Chondrocyte (in vitro differentiated cells): Measurements from ENCODE around the gene AAK1. TPM values are rescaled to one million over a fixed set of nuclear protein-coding genes. Genes with fewer than 3 reads are reported as not detected.

Experiments
- DNase-seq: peaks from one replicate; pipeline ENCODE4 v3.0.0; 2021; ENCODE audit warnings: mixed read lengths, low spot score
- H3K27ac Mint-ChIP-seq: one replicate; pipeline ENCODE4 v1.8.0; 2021; ENCODE audit warnings: mild to moderate bottlenecking, moderate library complexity, mixed read lengths; ENCODE audit not compliant: unreplicated experiment
- H3K27me3 Mint-ChIP-seq: 2 replicates; pipeline ENCODE4 v1.8.0; 2021; ENCODE audit warnings: low read depth, mixed read lengths
- H3K36me3 Mint-ChIP-seq: 2 replicates; pipeline ENCODE4 v1.8.0; 2021; ENCODE audit warnings: low read depth, mixed read lengths
- H3K4me1 Mint-ChIP-seq: 2 replicates; pipeline ENCODE4 v1.8.0; 2021; ENCODE audit warnings: low read depth, mild to moderate bottlenecking, mixed read lengths
- H3K4me3 Mint-ChIP-seq: one replicate; pipeline ENCODE4 v1.8.0; 2021; ENCODE audit warnings: mild to moderate bottlenecking, moderate library complexity, mixed read lengths; ENCODE audit not compliant: unreplicated experiment
- H3K9me3 Mint-ChIP-seq: 2 replicates; pipeline ENCODE4 v1.8.0; 2021; ENCODE audit warnings: low read depth, mixed read lengths
- total RNA-seq: library from RNA; stranded (reverse); gene quantifications from 3 replicates; pipeline ENCODE4 v1.2.1, GENCODE V29; 2021
- TF ChIP-seq, protein P1 (sequence below): fragments of 200-600 bp; sonication (generic); IDR thresholded peaks from 2 replicates; pipeline ENCODE4 v1.5.0; 2021; ENCODE audit warnings: antibody characterized with exemption, mild to moderate bottlenecking, moderate library complexity

AAK1 gene
- total RNA-seq, 1 donor from 2014 or later, result 97.2 TPM

DNA sequence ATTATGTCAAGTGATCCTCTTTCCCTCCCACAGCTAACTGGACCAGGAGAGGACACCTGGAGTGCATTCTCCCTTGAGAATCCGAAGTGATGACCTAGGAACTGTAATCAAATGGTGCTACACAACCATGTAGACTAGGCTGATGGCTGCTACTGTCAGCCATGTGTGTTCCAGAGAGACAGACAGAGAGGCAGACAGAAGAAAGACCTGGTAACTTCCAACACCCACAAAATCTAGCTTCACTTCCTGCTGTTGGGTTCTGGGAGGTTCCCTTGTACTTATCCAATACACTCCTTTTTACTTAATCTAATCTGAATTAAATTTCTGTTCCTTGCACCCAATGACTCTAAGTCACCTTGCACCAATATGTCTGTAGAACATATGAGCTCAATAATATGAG is 72.3 kb downstream of the AAK1 start:
- DNase-seq, result no peak
- Mint-ChIP-seq H3K4me1 (peaks cover 77% of the 10 kb centered on the region), H3K9me3 (no peaks in the 10 kb centered on the region), H3K36me3 (peaks cover 2% of the 10 kb centered on the region), H3K4me3 (no peak overlapping the region), H3K27ac (no peak overlapping the region), H3K27me3 (no peaks in the 10 kb centered on the region)
- TF ChIP-seq, protein P1, sequence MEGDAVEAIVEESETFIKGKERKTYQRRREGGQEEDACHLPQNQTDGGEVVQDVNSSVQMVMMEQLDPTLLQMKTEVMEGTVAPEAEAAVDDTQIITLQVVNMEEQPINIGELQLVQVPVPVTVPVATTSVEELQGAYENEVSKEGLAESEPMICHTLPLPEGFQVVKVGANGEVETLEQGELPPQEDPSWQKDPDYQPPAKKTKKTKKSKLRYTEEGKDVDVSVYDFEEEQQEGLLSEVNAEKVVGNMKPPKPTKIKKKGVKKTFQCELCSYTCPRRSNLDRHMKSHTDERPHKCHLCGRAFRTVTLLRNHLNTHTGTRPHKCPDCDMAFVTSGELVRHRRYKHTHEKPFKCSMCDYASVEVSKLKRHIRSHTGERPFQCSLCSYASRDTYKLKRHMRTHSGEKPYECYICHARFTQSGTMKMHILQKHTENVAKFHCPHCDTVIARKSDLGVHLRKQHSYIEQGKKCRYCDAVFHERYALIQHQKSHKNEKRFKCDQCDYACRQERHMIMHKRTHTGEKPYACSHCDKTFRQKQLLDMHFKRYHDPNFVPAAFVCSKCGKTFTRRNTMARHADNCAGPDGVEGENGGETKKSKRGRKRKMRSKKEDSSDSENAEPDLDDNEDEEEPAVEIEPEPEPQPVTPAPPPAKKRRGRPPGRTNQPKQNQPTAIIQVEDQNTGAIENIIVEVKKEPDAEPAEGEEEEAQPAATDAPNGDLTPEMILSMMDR, result no peak

DNA sequence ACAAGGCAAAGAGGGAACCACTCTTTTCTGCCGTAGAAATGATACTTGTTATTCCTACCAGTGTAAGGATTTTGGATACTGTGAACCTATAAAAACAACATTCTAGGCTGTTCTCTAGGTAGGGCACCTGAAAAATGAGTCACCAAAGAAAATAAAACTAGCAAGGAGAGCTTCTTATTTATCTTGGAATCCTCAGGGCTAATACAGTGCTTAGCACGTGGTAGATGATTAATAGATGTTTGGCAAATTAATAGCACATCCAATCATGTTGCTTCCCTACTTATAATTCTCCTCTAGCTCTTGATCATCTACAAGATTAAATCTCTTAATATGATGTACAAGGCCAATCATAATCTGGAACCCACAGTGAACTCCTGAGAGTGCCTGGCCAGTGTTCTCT is 73.1 kb downstream of the AAK1 start:
- Mint-ChIP-seq H3K36me3 (peaks cover 2% of the 10 kb centered on the region), H3K4me3 (no peak overlapping the region), H3K27ac (no peak overlapping the region), H3K27me3 (no peaks in the 10 kb centered on the region), H3K9me3 (no peaks in the 10 kb centered on the region), H3K4me1 (peaks cover 77% of the 10 kb centered on the region)
- no peak for DNase-seq
- TF ChIP-seq, protein P1, result no peak

DNA sequence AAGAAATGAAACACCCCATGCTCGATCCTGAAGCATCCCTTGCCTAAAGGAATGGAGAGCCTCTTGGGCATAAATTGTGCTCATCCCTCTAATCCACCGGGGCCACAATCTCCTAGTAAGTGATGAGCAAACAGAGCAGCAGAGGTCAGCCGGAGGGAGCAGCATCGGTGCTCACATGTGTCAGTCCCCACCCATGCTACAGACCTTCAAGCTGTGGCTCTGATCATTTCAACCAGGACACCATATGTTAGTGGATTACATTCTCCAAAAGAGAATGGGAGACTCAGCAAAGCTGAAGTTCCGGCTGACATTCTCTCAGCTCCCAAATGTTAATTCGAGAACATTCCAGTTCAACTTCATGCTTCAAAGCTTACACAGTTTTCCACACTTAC is 75.6 kb downstream of the AAK1 start:
- TF ChIP-seq, protein P1, result no peak
- Mint-ChIP-seq H3K27me3 (no peaks in the 10 kb centered on the region), H3K9me3 (no peaks in the 10 kb centered on the region), H3K4me1 (peaks cover 74% of the 10 kb centered on the region), H3K36me3 (peaks cover 2% of the 10 kb centered on the region), H3K27ac (peak overlapping the region; percentile 85), H3K4me3 (no peak overlapping the region)
- no peak for DNase-seq

DNA sequence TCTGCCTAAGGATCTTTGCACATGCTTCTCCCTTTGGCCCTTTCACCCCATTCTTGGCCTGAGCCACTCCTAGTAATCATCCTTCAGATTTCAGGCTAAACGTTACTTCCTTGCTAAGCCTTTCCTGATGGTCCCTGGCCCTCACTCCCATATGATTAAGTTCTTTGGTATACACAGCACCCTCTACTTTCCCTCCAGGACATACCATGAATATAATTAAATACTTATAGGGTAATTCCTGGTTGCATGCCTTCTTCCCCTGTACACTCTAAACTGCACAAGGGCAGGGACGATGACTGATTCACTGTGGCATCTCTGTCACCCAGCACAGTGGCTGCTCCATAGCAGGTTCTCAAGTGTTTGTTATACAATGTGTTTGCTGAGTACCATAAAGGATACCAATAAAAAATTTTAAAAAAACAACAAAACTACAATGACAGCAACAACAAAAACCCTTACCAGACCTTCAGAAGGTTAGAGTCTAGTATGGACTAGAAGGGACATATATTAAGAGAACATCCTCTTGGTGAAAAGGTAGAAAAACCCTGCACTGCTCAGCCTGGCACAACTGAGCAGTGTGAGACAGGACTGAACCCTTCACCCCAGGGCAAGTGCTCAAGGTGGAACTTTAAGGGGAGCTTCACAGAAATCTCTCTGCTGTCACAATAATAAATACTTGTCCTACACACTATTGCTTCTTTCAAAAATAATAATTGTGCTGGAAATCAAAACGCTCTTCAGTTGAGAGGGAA is 76.2 kb downstream of the AAK1 start:
- Mint-ChIP-seq H3K27ac (peak overlapping the region; percentile 85), H3K27me3 (no peaks in the 10 kb centered on the region), H3K9me3 (no peaks in the 10 kb centered on the region), H3K4me3 (no peak overlapping the region), H3K4me1 (peaks cover 70% of the 10 kb centered on the region), H3K36me3 (peaks cover 2% of the 10 kb centered on the region)
- DNase-seq, result no peak
- TF ChIP-seq, protein P1, result no peak

DNA sequence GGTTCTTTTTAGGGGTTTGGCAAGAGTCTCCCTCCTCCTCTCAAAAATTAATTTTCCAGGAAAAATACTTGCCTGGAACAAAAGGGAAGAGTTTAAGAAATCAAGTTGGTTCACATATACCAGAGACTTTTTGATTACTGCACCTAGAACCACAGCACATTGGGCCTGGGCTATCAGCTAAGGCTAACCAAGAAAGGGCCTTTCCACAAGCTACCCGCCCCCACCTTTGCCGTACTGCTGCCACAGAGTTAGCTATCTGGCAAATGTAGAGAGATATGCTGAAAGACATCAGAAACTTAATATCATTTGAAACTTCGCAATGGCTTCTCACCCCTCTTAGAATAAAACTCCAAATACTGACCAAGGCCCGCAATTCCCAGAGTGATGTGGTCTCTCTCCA is 76.9 kb downstream of the AAK1 start:
- H3K4me1 Mint-ChIP-seq, result peaks cover 69% of the 10 kb centered on the region
- H3K27me3 Mint-ChIP-seq, result no peaks in the 10 kb centered on the region
- no peak overlapping the region for H3K4me3 Mint-ChIP-seq
- peak overlapping the region; percentile 85 for H3K27ac Mint-ChIP-seq
- DNase-seq, result no peak
- no peaks in the 10 kb centered on the region for H3K9me3 Mint-ChIP-seq
- TF ChIP-seq, protein P1, result no peak
- H3K36me3 Mint-ChIP-seq, result peaks cover 2% of the 10 kb centered on the region
